AG04449 (cell line): Measurements from ENCODE around the gene LACTB.
"Not testable (repeated sequence)": the region's sequence is repeated elsewhere in the genome, so short reads cannot be mapped to it uniquely, and the experiment has no call there.

Source experiments
- CTCF ChIA-PET: fragments of 350-600 bp; formaldehyde crosslinking; extraction: SDS; loops from one replicate; lab custom pipeline; 2021; ENCODE audit warnings: antibody characterized with exemption; lab: Yijun Ruan, JAX
- POLR2A ChIA-PET: fragments of 400-600, 350-600 bp; formaldehyde crosslinking; extraction: SDS; loops from one replicate; lab custom pipeline; 2020; ENCODE audit warnings: antibody characterized with exemption, inconsistent platforms; lab: Yijun Ruan, JAX
- DNase-seq: peaks from one replicate; pipeline ENCODE4 v3.0.0-alpha.2; 2010; ENCODE audit warnings: low read depth, low spot score
- H3K4me3 ChIP-seq: 2 replicates; pipeline ENCODE4 v1.5.1; 2011; ENCODE audit warnings: low read depth, mild to moderate bottlenecking, control low read depth, low read length
- CTCF ChIP-seq: IDR thresholded peaks from one replicate; pipeline ENCODE4 v1.5.1; 2011; ENCODE audit warnings: mild to moderate bottlenecking, moderate library complexity, low read length, control low read depth, inconsistent platforms; ENCODE audit not compliant: insufficient read depth; ENCODE audit errors: missing control alignments

LACTB gene

GRCh38 chr15:63091679-63092446, 29.8 kb upstream of the LACTB start:
- H3K4me3 ChIP-seq, result no peak overlapping the region
- ChIA-PET CTCF (interaction anchor here (1.0 to 2.7 kb wide), 7 partner anchors 12 to 785 kb away, joined by 3 to 23 read pairs (median 3); no protein-coding TSS in a partner anchor), POLR2A (no interaction called here)
- no peak for DNase-seq
- TF ChIP-seq CTCF, result no peak

GRCh38 chr15:63093486-63094205, 28.0 kb upstream of the LACTB start:
- ChIA-PET CTCF (interaction anchor here (0.5 to 3.3 kb wide), 57 partner anchors 8 to 1225 kb away, joined by 3 to 27 read pairs (median 4); partner anchors contain the start of gene APH1B), POLR2A (interaction anchor here (0.7 to 1.3 kb wide), 3 partner anchors 36 to 387 kb away, joined by 3 to 4 read pairs (median 3); no protein-coding TSS in a partner anchor)
- peak; percentile 87 for TF ChIP-seq CTCF
- no peak overlapping the region for H3K4me3 ChIP-seq
- DNase-seq, result no peak

- TF ChIP-seq CTCF, result no peak
- POLR2A ChIA-PET, result interaction anchor here (0.6 to 1.3 kb wide), 6 partner anchors 19 to 388 kb away, joined by 3 to 4 read pairs (median 3); no protein-coding TSS in a partner anchor
- DNase-seq, result peak; percentile 66
These were observed 27.1 kb upstream of the LACTB start for GRCh38 chr15:63094495-63094931.

GRCh38 chr15:63096178-63096577, 25.5 kb upstream of the LACTB start:
- DNase-seq, result no peak
- ChIA-PET CTCF (no interaction called here), POLR2A (no interaction called here)
- no peak for TF ChIP-seq CTCF
- no peak overlapping the region for H3K4me3 ChIP-seq

More at GRCh38 chr15:63094495-63094931, 27.1 kb upstream of the LACTB start:
- CTCF ChIA-PET, result interaction anchor here (0.7 to 3.3 kb wide), 40 partner anchors 9 to 1226 kb away, joined by 3 to 27 read pairs (median 5); partner anchors contain the start of gene APH1B
- no peak overlapping the region for H3K4me3 ChIP-seq

GRCh38 chr15:63098901-63099300, 22.8 kb upstream of the LACTB start:
- H3K4me3 ChIP-seq, POLR2A ChIA-PET, DNase-seq, CTCF ChIA-PET: not testable (repeated sequence)

- CTCF ChIA-PET, H3K4me3 ChIP-seq, POLR2A ChIA-PET, DNase-seq: not testable (repeated sequence)
These were observed 22.1 kb upstream of the LACTB start for GRCh38 chr15:63099581-63099980.

GRCh38 chr15:63103416-63103815, 18.2 kb upstream of the LACTB start:
- no peak for TF ChIP-seq CTCF
- POLR2A ChIA-PET, result no interaction called here
- CTCF ChIA-PET, result interaction anchor here (1.2 to 1.4 kb wide), 3 partner anchors 8 to 12 kb away, joined by 3 to 10 read pairs (median 3); no protein-coding TSS in a partner anchor

More at GRCh38 chr15:63103416-63103815, 18.2 kb upstream of the LACTB start:
- no peak overlapping the region for H3K4me3 ChIP-seq
- no peak for DNase-seq
